HCT116 (cell line): ENCODE results near the gene GLP2R.

ENCODE experiments used
- CEBPB ChIP-seq: IDR thresholded peaks from 2 replicates; pipeline ENCODE4 v1.6.1; 2012; ENCODE audit warnings: low read depth
- CTCF ChIP-seq, 3 experiments: fragments of 200-600 bp in 1 of 3; sonication (generic) in 1 of 3; IDR thresholded peaks in 2 of 3; conservative IDR thresholded peaks in 1 of 3; 2 replicates each; pipeline ENCODE4 v1.5.1; 2012 to 2017; ENCODE audit warnings: low read depth in 2 of 3, low read length in 2 of 3, antibody characterized with exemption in 1 of 3, borderline replicate concordance in 1 of 3, control low read depth in 1 of 3, mild to moderate bottlenecking in 1 of 3, mixed read lengths in 1 of 3, mixed run types in 1 of 3, moderate library complexity in 1 of 3; ENCODE audit not compliant: insufficient read depth in 1 of 3
- ELF1 ChIP-seq: IDR thresholded peaks from 2 replicates; pipeline ENCODE4 v1.6.1; 2012; ENCODE audit warnings: low read depth, borderline replicate concordance
- EZH2 ChIP-seq: fragments of 200-600 bp; sonication (generic); IDR thresholded peaks from 2 replicates; pipeline ENCODE4 v1.6.1; 2017; ENCODE audit warnings: antibody characterized with exemption, mixed run types
- EZH2phosphoT487 ChIP-seq: fragments of 200-600 bp; IDR thresholded peaks from 2 replicates; pipeline ENCODE4 v1.6.1; 2018; ENCODE audit warnings: antibody characterized with exemption, borderline replicate concordance
- POLR2A ChIP-seq: IDR thresholded peaks from 2 replicates; pipeline ENCODE4 v1.7.0; 2011; ENCODE audit warnings: borderline replicate concordance; ENCODE audit not compliant: insufficient read depth, insufficient read length; ENCODE audit errors: extremely low read depth
- POLR2AphosphoS5 ChIP-seq: IDR thresholded peaks from 2 replicates; pipeline ENCODE4 v1.6.1; 2011; ENCODE audit warnings: mild to moderate bottlenecking, low read depth, low read length, moderate library complexity
- RAD21 ChIP-seq: IDR thresholded peaks from 2 replicates; pipeline ENCODE4 v1.6.1; 2012; ENCODE audit warnings: low read depth, mild to moderate bottlenecking
- REST ChIP-seq: IDR thresholded peaks from 2 replicates; pipeline ENCODE4 v1.6.1; 2012; ENCODE audit warnings: low read depth
- SIN3A ChIP-seq: IDR thresholded peaks from 2 replicates; pipeline ENCODE4 v1.6.1; 2012; ENCODE audit warnings: low read depth
- SP1 ChIP-seq: IDR thresholded peaks from 2 replicates; pipeline ENCODE4 v1.6.1; 2012; ENCODE audit warnings: low read depth
- TCF7L2 ChIP-seq: IDR thresholded peaks from 2 replicates; pipeline ENCODE4 v1.7.0; 2011; ENCODE audit warnings: borderline replicate concordance, inconsistent platforms; ENCODE audit not compliant: insufficient read depth, insufficient read length; ENCODE audit errors: extremely low read depth
- YY1 ChIP-seq: IDR thresholded peaks from 2 replicates; pipeline ENCODE4 v1.6.1; 2011; ENCODE audit warnings: low read length, low read depth, moderate library complexity, mild to moderate bottlenecking; ENCODE audit not compliant: insufficient replicate concordance; ENCODE audit errors: extremely low read depth
- ZFX ChIP-seq: fragments of 450-650 bp; IDR thresholded peaks from 2 replicates; pipeline ENCODE4 v1.6.1; 2017

GRCh38 chr17:9904277-9905077 is 78.8 kb downstream of the GLP2R start:
- TF ChIP-seq POLR2A (no peak), CTCF (IDR thresholded peaks at IDR 0.05 in 2 of 3, conservative IDR thresholded peaks at IDR 0.05 in 1 of 3; ENCODE audit: borderline replicate concordance in 1 of 3, insufficient read depth in 1 of 3, low read depth in 2 of 3, low read length in 2 of 3) (no peak), POLR2AphosphoS5 (no peak), EZH2 (no peak), SP1 (no peak), EZH2phosphoT487 (no peak), ZFX (no peak), TCF7L2 (no peak), REST (no peak), SIN3A (no peak), CEBPB (no peak), YY1 (no peak), RAD21 (no peak), ELF1 (no peak)
